ENCODE results near the gene METTL8. TPM values are rescaled to one million over a fixed set of nuclear protein-coding genes. Genes with fewer than 3 reads are reported as not detected.

Gene METTL8
- total RNA-seq, 1 experiment from 2014 or later = 25.7 TPM

DNA sequence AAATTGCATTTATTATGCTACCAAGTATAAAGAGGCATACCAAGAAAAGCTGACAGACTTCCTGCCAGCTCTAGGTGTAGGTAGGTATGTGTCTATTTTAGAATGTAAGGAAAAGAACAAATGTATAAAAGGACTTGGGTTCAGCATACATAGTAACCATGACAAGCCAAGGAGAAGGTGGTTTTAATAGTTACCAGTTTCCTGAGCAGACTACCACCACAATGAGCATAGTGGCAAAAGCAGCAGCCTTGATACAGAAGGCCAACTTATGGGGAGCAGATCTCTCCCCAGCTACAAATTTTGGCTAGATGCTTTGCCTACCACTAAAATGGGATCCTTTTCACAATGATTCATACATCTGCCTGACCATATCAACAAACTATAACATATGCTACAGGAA is 34.5 kb downstream of the METTL8 start:
- Histone ChIP-seq H3K27me3 (replicated peaks; ENCODE audit: control insufficient read depth, insufficient read depth, low read length) (no peaks in the 10 kb centered on the region), H3K9me3 (no peaks in the 10 kb centered on the region), H3K36me3 (ENCODE audit: control insufficient read depth, insufficient read depth, low read length) (no peaks in the 10 kb centered on the region; the same call in 1 of the 2 replicates), H3K4me1 (no peaks in the 10 kb centered on the region), H3K4me3 (ENCODE audit: low read depth, low read length) (no peak overlapping the region)
- Mint-ChIP-seq H3K27ac (ENCODE audit: unreplicated experiment) (no peak overlapping the region), H3K9me3 (ENCODE audit: unreplicated experiment) (peaks cover 10% of the 10 kb centered on the region), H3K27me3 (ENCODE audit: insufficient read depth, unreplicated experiment) (no peaks in the 10 kb centered on the region), H3K4me3 (ENCODE audit: unreplicated experiment) (no peak overlapping the region), H3K4me1 (ENCODE audit: low read depth, unreplicated experiment) (no peaks in the 10 kb centered on the region), H3K36me3 (ENCODE audit: insufficient read depth, unreplicated experiment) (no peaks in the 10 kb centered on the region)
- CTCF ChIA-PET = no interaction called here
- BruUV-seq (replicated peaks) = no TSS peak
- intact Hi-C loops (cut with micrococcal nuclease; ENCODE audit: unreplicated experiment) = no loop called here
- TF ChIP-seq, protein P1, sequence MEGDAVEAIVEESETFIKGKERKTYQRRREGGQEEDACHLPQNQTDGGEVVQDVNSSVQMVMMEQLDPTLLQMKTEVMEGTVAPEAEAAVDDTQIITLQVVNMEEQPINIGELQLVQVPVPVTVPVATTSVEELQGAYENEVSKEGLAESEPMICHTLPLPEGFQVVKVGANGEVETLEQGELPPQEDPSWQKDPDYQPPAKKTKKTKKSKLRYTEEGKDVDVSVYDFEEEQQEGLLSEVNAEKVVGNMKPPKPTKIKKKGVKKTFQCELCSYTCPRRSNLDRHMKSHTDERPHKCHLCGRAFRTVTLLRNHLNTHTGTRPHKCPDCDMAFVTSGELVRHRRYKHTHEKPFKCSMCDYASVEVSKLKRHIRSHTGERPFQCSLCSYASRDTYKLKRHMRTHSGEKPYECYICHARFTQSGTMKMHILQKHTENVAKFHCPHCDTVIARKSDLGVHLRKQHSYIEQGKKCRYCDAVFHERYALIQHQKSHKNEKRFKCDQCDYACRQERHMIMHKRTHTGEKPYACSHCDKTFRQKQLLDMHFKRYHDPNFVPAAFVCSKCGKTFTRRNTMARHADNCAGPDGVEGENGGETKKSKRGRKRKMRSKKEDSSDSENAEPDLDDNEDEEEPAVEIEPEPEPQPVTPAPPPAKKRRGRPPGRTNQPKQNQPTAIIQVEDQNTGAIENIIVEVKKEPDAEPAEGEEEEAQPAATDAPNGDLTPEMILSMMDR (IDR thresholded peaks at IDR 0.05; ENCODE audit: insufficient read depth in 1 of 2, low read depth in 1 of 2, low read length in 1 of 2, severe bottlenecking in 1 of 2, unreplicated experiment in 1 of 2) = no peak
- DNase-seq = no peak
- POLR2A ChIA-PET = interaction anchor here (0.6 kb wide), 1 partner anchor 90 kb away, joined by 5 read pairs; no protein-coding TSS in a partner anchor

DNA sequence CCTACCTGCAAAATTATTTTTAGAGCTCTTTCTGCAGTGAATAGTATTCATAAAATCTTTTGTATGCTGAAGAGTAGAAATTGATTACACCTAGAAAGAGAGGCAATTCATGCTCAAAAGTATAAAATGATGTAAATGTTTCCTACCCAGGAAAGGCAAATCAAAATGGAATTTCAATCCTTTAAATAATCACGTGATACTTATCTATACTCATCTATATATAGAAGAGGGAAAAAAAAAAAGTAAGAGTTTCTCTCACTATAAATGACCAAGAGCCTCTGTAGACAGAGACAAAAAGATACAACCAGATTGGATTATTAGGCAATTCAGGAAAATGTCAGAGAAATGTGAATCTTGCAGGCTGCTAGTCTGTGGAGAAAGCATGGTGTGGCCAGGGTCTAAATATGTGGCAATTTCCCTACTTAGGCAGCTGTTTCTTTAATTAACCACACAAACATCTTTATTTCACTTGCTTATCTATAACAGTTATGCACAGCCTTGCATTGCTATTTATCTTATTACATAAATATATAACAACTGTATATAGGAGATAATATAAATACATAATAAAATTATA is 39.5 kb downstream of the METTL8 start:
- Histone ChIP-seq H3K27me3 (replicated peaks; ENCODE audit: control insufficient read depth, insufficient read depth, low read length) (no peaks in the 10 kb centered on the region; the same call in 1 of the 2 replicates), H3K9me3 (no peaks in the 10 kb centered on the region), H3K4me1 (no peaks in the 10 kb centered on the region), H3K36me3 (ENCODE audit: control insufficient read depth, insufficient read depth, low read length) (no peaks in the 10 kb centered on the region), H3K4me3 (ENCODE audit: low read depth, low read length) (no peak overlapping the region)
- Mint-ChIP-seq H3K4me1 (ENCODE audit: low read depth, unreplicated experiment) (no peaks in the 10 kb centered on the region), H3K36me3 (ENCODE audit: insufficient read depth, unreplicated experiment) (no peaks in the 10 kb centered on the region), H3K4me3 (ENCODE audit: unreplicated experiment) (no peak overlapping the region), H3K9me3 (ENCODE audit: unreplicated experiment) (no peaks in the 10 kb centered on the region), H3K27me3 (ENCODE audit: insufficient read depth, unreplicated experiment) (no peaks in the 10 kb centered on the region), H3K27ac (ENCODE audit: unreplicated experiment) (no peak overlapping the region)
- intact Hi-C loops (cut with micrococcal nuclease; ENCODE audit: unreplicated experiment) = no loop called here
- DNase-seq = no peak
- no TSS peak for BruUV-seq (replicated peaks)
- TF ChIP-seq, protein P1 (IDR thresholded peaks at IDR 0.05; ENCODE audit: insufficient read depth in 1 of 2, low read depth in 1 of 2, low read length in 1 of 2, severe bottlenecking in 1 of 2, unreplicated experiment in 1 of 2) = no peak
- POLR2A ChIA-PET = no interaction called here
- CTCF ChIA-PET = no interaction called here

DNA sequence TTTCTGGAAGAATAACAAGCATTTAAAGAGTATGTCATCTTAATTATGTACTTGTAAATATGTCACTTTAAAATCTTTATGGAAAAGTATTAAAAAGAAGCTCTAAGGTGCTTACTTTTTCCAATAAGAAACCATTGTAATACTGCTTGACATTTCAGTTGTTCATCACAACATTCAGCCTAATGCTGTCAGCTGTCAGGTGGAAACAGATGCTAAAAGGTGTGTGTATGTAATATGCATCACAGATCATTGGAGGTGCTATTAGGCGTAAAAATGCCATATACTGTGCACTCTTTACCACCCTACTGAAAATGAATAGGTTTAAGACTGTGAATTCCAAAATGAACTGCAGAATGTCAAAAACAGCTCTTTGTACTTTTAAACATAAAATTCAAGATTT is 40.3 kb downstream of the METTL8 start:
- ChIA-PET POLR2A (no interaction called here), CTCF (no interaction called here)
- H3K9me3 Mint-ChIP-seq (ENCODE audit: unreplicated experiment) = no peaks in the 10 kb centered on the region

More for the DNA sequence above, 40.3 kb downstream of the METTL8 start:
- no peak overlapping the region for H3K4me3 Mint-ChIP-seq (ENCODE audit: unreplicated experiment)
- no peak overlapping the region for H3K27ac Mint-ChIP-seq (ENCODE audit: unreplicated experiment)
- no peak overlapping the region for H3K4me3 ChIP-seq (ENCODE audit: low read depth, low read length)
- DNase-seq = no peak
- no peaks in the 10 kb centered on the region for H3K27me3 Mint-ChIP-seq (ENCODE audit: insufficient read depth, unreplicated experiment)
- TF ChIP-seq, protein P1 (IDR thresholded peaks at IDR 0.05; ENCODE audit: insufficient read depth in 1 of 2, low read depth in 1 of 2, low read length in 1 of 2, severe bottlenecking in 1 of 2, unreplicated experiment in 1 of 2) = no peak
- no peaks in the 10 kb centered on the region for H3K4me1 ChIP-seq
- H3K36me3 ChIP-seq (ENCODE audit: control insufficient read depth, insufficient read depth, low read length) = no peaks in the 10 kb centered on the region
- H3K9me3 ChIP-seq = no peaks in the 10 kb centered on the region
- no TSS peak for BruUV-seq (replicated peaks)
- H3K27me3 ChIP-seq (replicated peaks; ENCODE audit: control insufficient read depth, insufficient read depth, low read length) = no peaks in the 10 kb centered on the region; the same call in 1 of the 2 replicates
- intact Hi-C loops (cut with micrococcal nuclease; ENCODE audit: unreplicated experiment) = no loop called here
- no peaks in the 10 kb centered on the region for H3K36me3 Mint-ChIP-seq (ENCODE audit: insufficient read depth, unreplicated experiment)
- H3K4me1 Mint-ChIP-seq (ENCODE audit: low read depth, unreplicated experiment) = no peaks in the 10 kb centered on the region
